GM18526 (cell line): Measurements from ENCODE around the gene RPS6KA5.

Experiments used
- POLR2A ChIP-seq: IDR thresholded peaks from 3 replicates; pipeline ENCODE4 v1.6.1; 2011; ENCODE audit not compliant: insufficient read length; ENCODE audit errors: extremely low read depth

Gene RPS6KA5

GRCh38 chr14:91040545-91040944, 19.9 kb downstream of the RPS6KA5 start:
- no peak for TF ChIP-seq POLR2A

- TF ChIP-seq POLR2A: no peak
Measured at GRCh38 chr14:91038439-91038838, 22.0 kb downstream of the RPS6KA5 start.

GRCh38 chr14:91036741-91037469, 23.5 kb downstream of the RPS6KA5 start:
- TF ChIP-seq POLR2A: no peak

GRCh38 chr14:91035855-91036254, 24.6 kb downstream of the RPS6KA5 start:
- no peak for TF ChIP-seq POLR2A

GRCh38 chr14:91032248-91032647, 28.2 kb downstream of the RPS6KA5 start:
- no peak for TF ChIP-seq POLR2A

- no peak for TF ChIP-seq POLR2A
Measured at GRCh38 chr14:91031666-91032065, 28.8 kb downstream of the RPS6KA5 start.

GRCh38 chr14:91029456-91030217, 30.8 kb downstream of the RPS6KA5 start:
- TF ChIP-seq POLR2A: no peak

- TF ChIP-seq POLR2A: no peak
Measured at GRCh38 chr14:91027561-91027960, 32.9 kb downstream of the RPS6KA5 start.

GRCh38 chr14:91021991-91022621, 38.3 kb downstream of the RPS6KA5 start:
- no peak for TF ChIP-seq POLR2A

GRCh38 chr14:91021115-91021514, 39.3 kb downstream of the RPS6KA5 start:
- no peak for TF ChIP-seq POLR2A

GRCh38 chr14:91019673-91020072, 40.8 kb downstream of the RPS6KA5 start:
- TF ChIP-seq POLR2A: no peak

- TF ChIP-seq POLR2A: no peak
Measured at GRCh38 chr14:91018481-91018880, 42.0 kb downstream of the RPS6KA5 start.

GRCh38 chr14:91016800-91017410, 43.5 kb downstream of the RPS6KA5 start:
- TF ChIP-seq POLR2A: no peak

GRCh38 chr14:91015435-91015834, 45.0 kb downstream of the RPS6KA5 start:
- no peak for TF ChIP-seq POLR2A

GRCh38 chr14:91012045-91012444, 48.4 kb downstream of the RPS6KA5 start:
- no peak for TF ChIP-seq POLR2A

- no peak for TF ChIP-seq POLR2A
Measured at GRCh38 chr14:91010153-91010533, 50.3 kb downstream of the RPS6KA5 start.

GRCh38 chr14:91009501-91010152, 50.8 kb downstream of the RPS6KA5 start:
- TF ChIP-seq POLR2A: no peak
